Gastroesophageal sphincter (tissue), 3 donors: ENCODE data around the gene SEC61G.

ENCODE experiments used
- POLR2A ChIP-seq, 2 donors: fragments of 450-650 bp; IDR thresholded peaks; one replicate each; pipeline ENCODE4 v1.6.1; 2017; ENCODE audit warnings: antibody characterized with exemption in 2 of 2, mild to moderate bottlenecking in 2 of 2, moderate library complexity in 1 of 2
- TF ChIP-seq, protein P1 (sequence below), 4 experiments: fragments of 200-600 bp in 2 of 4; fragments of 450-650 bp in 2 of 4; sonication (generic) in 1 of 4; IDR thresholded peaks; one replicate each; pipeline ENCODE4 v1.5.1; 2017 to 2019; ENCODE audit warnings: antibody characterized with exemption in 4 of 4, mild to moderate bottlenecking in 2 of 4, moderate library complexity in 2 of 4

DNA sequence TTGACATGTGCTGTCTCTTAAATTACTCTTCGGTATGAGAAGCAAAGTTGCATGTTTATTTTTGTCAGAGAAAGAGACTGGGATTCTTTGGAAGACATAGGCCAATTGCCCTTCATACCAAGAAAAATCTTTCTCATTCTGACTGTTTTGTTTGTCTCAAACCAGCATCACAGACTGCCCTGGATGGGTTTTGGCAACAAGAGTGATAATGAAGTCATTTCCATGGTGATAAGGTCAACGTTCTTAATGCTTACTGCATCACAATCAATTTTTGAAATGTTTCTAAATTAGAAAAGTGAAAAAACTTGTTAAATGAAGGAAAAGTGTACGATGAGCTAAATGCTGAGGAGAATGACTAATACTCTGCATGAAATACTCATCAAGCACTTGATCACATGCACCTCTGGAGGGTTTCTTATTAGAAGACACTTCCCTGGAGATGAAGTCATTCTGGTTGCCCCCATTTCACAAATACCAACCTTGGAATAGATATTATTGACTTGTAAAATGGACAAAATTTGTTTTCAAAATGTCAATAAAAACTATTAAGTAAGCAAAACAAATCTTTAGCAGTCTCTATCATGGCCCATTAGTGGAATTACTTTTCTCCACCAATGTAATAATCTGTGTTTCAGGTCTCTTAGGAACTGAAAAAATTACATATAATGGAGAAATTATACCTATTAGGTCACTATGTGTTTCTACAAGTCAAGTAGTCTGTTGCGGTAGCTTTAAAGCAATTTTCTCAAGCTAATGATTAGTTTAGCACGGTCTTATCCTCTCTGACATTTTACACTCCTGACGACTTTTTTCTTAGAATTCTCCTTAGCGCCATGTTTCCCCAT is 19.9 kb upstream of the SEC61G start:
- TF ChIP-seq, protein P1, sequence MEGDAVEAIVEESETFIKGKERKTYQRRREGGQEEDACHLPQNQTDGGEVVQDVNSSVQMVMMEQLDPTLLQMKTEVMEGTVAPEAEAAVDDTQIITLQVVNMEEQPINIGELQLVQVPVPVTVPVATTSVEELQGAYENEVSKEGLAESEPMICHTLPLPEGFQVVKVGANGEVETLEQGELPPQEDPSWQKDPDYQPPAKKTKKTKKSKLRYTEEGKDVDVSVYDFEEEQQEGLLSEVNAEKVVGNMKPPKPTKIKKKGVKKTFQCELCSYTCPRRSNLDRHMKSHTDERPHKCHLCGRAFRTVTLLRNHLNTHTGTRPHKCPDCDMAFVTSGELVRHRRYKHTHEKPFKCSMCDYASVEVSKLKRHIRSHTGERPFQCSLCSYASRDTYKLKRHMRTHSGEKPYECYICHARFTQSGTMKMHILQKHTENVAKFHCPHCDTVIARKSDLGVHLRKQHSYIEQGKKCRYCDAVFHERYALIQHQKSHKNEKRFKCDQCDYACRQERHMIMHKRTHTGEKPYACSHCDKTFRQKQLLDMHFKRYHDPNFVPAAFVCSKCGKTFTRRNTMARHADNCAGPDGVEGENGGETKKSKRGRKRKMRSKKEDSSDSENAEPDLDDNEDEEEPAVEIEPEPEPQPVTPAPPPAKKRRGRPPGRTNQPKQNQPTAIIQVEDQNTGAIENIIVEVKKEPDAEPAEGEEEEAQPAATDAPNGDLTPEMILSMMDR (IDR thresholded peaks at IDR 0.05) = no peak
- TF ChIP-seq POLR2A (IDR thresholded peaks at IDR 0.05) = no peak
